Mesothelial cell of epicardium (in vitro differentiated cells): ENCODE results near the gene ADAM19. TPM values are rescaled to one million over a fixed set of nuclear protein-coding genes. Genes with fewer than 3 reads are reported as not detected.

Experiments
- DNase-seq, 2 experiments: peaks; one replicate each; pipeline ENCODE4 v3.0.0; 2021; ENCODE audit warnings: low spot score in 2 of 2; ENCODE audit not compliant: unreplicated experiment in 2 of 2
- H3K27ac Mint-ChIP-seq: 2 replicates; pipeline ENCODE4 v1.8.0; 2021; ENCODE audit warnings: mixed read lengths
- H3K27me3 Mint-ChIP-seq: 2 replicates; pipeline ENCODE4 v1.8.0; 2021; ENCODE audit warnings: low read depth, mixed read lengths
- H3K36me3 Mint-ChIP-seq: 2 replicates; pipeline ENCODE4 v1.8.0; 2021; ENCODE audit warnings: mixed read lengths
- H3K4me1 Mint-ChIP-seq: 2 replicates; pipeline ENCODE4 v1.8.0; 2021; ENCODE audit warnings: mixed read lengths
- H3K4me3 Mint-ChIP-seq: 2 replicates; pipeline ENCODE4 v1.8.0; 2021; ENCODE audit warnings: mild to moderate bottlenecking, moderate library complexity, mixed read lengths
- H3K9me3 Mint-ChIP-seq: 2 replicates; pipeline ENCODE4 v1.8.0; 2021; ENCODE audit warnings: mixed read lengths
- total RNA-seq: library from RNA; stranded (reverse); gene quantifications from 3 replicates; pipeline ENCODE4 v1.2.1, GENCODE V29; 2021
- TF ChIP-seq, protein P1 (sequence below): fragments of 200-600 bp; sonication (generic); IDR thresholded peaks from one replicate; pipeline ENCODE4 v1.5.0; 2021; ENCODE audit warnings: antibody characterized with exemption; ENCODE audit not compliant: unreplicated experiment

ADAM19 gene
- total RNA-seq, 1 donor from 2014 or later: 19.7 TPM

DNA sequence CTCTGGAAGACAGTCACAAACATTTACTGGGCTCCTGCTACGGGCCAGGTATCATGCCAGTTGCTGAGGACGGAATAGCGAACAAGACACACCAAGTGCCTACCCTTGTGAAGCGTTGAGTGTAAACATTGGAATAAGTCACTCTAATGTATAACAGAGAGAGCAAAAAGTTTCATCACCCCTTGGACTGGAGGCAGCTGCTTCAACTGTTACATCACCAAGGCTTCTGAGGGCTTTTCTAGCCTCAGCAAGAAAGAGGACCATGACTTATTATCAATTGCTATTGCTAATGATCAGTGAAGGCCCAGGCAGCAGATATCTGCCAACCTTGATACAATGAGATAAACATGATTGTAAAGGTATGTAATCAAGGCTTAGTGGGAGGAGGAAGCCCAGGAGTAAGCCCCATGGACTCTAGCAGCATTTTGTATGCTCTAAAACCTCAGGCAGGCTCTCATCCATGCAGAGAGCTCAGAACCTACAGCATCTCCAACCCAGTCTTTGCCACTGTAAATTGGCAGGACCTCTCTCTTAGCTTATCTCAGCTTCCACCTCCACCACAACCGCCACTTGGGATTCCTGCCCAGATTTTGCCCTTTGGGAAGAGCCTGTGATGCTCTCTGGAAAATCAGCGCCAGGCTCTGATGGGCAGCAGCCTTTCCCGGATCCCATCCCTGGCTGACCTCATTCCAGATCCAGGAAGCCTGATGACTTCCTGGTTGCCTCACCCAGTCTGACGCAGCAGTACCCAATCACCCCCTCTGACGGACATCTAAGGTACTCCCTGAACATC lies 54.5 kb downstream of the ADAM19 start:
- Mint-ChIP-seq H3K36me3 (no peaks in the 10 kb centered on the region), H3K4me3 (no peak overlapping the region), H3K9me3 (no peaks in the 10 kb centered on the region), H3K27me3 (no peaks in the 10 kb centered on the region), H3K27ac (no peak overlapping the region), H3K4me1 (peaks cover 24% of the 10 kb centered on the region)
- TF ChIP-seq, protein P1, sequence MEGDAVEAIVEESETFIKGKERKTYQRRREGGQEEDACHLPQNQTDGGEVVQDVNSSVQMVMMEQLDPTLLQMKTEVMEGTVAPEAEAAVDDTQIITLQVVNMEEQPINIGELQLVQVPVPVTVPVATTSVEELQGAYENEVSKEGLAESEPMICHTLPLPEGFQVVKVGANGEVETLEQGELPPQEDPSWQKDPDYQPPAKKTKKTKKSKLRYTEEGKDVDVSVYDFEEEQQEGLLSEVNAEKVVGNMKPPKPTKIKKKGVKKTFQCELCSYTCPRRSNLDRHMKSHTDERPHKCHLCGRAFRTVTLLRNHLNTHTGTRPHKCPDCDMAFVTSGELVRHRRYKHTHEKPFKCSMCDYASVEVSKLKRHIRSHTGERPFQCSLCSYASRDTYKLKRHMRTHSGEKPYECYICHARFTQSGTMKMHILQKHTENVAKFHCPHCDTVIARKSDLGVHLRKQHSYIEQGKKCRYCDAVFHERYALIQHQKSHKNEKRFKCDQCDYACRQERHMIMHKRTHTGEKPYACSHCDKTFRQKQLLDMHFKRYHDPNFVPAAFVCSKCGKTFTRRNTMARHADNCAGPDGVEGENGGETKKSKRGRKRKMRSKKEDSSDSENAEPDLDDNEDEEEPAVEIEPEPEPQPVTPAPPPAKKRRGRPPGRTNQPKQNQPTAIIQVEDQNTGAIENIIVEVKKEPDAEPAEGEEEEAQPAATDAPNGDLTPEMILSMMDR: no peak
- DNase-seq: no peak

DNA sequence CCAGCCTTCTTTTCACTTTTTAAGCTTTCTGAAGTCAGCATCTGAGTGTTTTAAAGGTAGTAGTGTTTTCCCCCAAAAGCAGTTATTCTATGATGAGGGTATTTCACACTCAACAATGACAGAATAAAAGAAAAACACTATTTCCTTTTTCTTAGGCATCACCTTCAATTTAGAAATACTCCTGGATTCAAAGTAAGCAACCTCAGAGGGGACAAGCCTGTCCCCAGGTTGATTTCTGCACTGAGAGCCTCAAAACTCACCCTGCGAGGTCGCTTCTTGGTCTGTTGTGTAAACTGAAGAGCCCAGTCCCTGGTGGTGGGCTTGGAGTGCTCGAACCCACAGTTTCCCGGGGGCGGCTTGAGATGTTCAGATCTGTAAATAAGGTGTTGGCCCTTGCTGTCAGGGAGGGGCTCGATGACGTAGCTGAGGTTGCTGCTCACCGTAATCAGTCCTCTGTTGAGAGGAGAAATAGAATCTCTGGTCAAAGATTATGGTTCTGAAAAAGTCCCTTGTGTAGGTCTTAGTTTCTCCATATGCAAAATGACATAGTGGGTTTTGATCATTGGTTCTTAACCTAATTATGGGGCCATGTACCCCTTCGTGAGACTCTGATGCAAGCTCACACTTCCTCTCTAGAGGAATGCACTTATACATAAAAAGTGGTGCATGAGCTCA lies 55.9 kb downstream of the ADAM19 start:
- no peak for DNase-seq
- Mint-ChIP-seq H3K4me1 (peaks cover 31% of the 10 kb centered on the region), H3K36me3 (no peaks in the 10 kb centered on the region), H3K27me3 (no peaks in the 10 kb centered on the region), H3K4me3 (no peak overlapping the region), H3K9me3 (no peaks in the 10 kb centered on the region), H3K27ac (no peak overlapping the region)
- TF ChIP-seq, protein P1: no peak

DNA sequence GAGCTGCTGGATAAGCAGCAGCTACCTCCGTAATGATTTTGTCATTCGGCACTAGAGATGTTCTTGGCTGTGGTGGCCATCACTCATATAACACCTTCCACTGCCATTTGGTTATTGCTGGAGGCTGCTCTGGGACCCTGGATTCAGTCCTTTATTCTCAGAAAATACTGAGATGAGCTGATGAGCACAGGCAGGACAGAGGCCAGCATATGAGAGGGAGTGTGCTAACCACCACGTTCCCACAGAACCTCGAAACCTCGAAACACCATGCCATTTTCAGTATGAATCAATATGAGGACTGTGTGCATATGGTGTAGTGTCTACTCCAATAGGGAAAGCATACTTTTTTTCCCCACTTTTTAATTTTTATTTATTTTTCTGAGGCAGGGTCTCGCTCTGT lies 56.6 kb downstream of the ADAM19 start:
- TF ChIP-seq, protein P1: no peak
- Mint-ChIP-seq H3K4me1 (peaks cover 34% of the 10 kb centered on the region), H3K4me3 (no peak overlapping the region), H3K36me3 (no peaks in the 10 kb centered on the region), H3K27ac (peak overlapping the region; percentile 30), H3K27me3 (no peaks in the 10 kb centered on the region), H3K9me3 (no peaks in the 10 kb centered on the region)
- no peak for DNase-seq

DNA sequence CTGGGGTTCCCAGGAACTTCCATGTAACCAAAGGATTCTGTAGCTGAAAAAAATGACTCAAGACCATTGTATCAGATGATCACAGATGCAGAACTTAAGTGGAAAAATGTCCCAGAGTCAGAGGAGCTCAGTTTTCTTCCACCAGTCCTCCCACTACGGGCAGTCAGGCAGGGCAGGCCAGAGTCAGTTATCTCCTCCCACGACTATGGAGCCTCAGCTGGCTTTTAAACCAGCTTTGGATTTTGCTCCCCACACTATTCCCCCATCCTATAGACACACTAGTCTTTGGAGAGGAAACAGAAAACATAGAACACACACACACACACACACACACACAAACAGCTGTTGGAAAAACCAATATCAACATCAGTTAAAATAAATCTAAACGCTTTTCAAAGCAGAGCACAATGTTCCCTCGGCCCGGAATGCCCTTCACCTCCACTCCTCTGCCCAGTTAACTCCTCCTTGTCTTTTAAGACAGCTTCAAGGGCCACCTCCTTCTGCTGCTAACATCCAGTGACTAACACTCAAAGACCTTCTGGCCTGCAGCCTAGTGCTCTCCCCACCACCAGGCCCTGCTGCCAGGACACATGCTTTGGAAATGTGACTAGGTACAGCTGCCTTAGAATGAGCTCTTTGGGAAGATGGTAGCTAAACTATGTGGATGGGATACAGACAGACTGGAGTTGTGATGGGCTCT lies 58.8 kb downstream of the ADAM19 start:
- DNase-seq: no peak
- peaks cover 6% of the 10 kb centered on the region for H3K36me3 Mint-ChIP-seq
- no peak overlapping the region for H3K4me3 Mint-ChIP-seq
- H3K27ac Mint-ChIP-seq: peak overlapping the region; percentile 41
- peaks cover 35% of the 10 kb centered on the region for H3K4me1 Mint-ChIP-seq
- TF ChIP-seq, protein P1: no peak
- H3K9me3 Mint-ChIP-seq: no peaks in the 10 kb centered on the region
- H3K27me3 Mint-ChIP-seq: no peaks in the 10 kb centered on the region

DNA sequence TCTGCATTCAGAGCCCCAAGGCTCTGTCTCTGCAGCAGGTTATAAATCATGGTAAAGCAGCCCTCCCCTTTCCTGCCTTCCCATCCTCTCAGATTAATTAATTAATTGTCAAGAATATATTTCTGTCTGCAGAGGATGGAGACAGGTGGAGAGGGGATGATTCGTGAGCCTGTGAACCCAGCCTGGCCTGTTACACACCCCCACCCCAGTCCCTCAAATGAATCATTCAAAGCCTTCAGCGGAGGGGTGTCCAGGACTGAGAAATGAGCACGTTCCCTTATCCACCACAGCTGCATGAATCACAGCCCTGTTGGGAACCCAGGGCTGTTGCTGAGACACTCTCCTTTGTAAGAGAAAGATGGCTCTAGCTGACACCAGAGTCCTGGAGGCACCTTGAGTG lies 59.6 kb downstream of the ADAM19 start:
- H3K36me3 Mint-ChIP-seq: peaks cover 6% of the 10 kb centered on the region
- H3K9me3 Mint-ChIP-seq: no peaks in the 10 kb centered on the region
- TF ChIP-seq, protein P1: no peak
- H3K27me3 Mint-ChIP-seq: no peaks in the 10 kb centered on the region
- peak overlapping the region; percentile 41 for H3K27ac Mint-ChIP-seq
- no peak overlapping the region for H3K4me3 Mint-ChIP-seq
- H3K4me1 Mint-ChIP-seq: peaks cover 35% of the 10 kb centered on the region
- DNase-seq: no peak
